HepG2 (cell line): ENCODE measurements around the gene STN1. TPM values are rescaled to one million over a fixed set of nuclear protein-coding genes. Genes with fewer than 3 reads are reported as not detected.

Experiments used
- AGO2 ChIP-seq: fragments of 200-400 bp; formaldehyde crosslinking; optimal IDR thresholded peaks from 2 replicates; pipeline ENCODE3; 2017; ENCODE audit warnings: mild to moderate bottlenecking, low read depth, low read length, moderate library complexity
- AKAP8 ChIP-seq: sonication (generic); formaldehyde crosslinking; IDR thresholded peaks from 2 replicates; pipeline ENCODE4 v1.5.1; 2020; ENCODE audit warnings: mild to moderate bottlenecking, missing genetic modification reagents
- ATM ChIP-seq: fragments of 450-650 bp; IDR thresholded peaks from 2 replicates; pipeline ENCODE4 v1.7.1; 2017; ENCODE audit warnings: mild to moderate bottlenecking, borderline replicate concordance
- CC2D1A ChIP-seq: sonication (generic); formaldehyde crosslinking; IDR thresholded peaks from 2 replicates; pipeline ENCODE4 v1.8.1; 2023; ENCODE audit warnings: mild to moderate bottlenecking, missing genetic modification reagents
- ERF ChIP-seq: IDR thresholded peaks from 2 replicates; pipeline ENCODE4 v1.6.1; 2018; ENCODE audit warnings: missing biosample characterization, missing genetic modification reagents
- FOXC1 ChIP-seq: sonication (generic); formaldehyde crosslinking; IDR thresholded peaks from 2 replicates; pipeline ENCODE4 v1.8.0; 2022; ENCODE audit warnings: mild to moderate bottlenecking, missing genetic modification reagents, borderline replicate concordance
- FOXJ3 ChIP-seq: sonication (generic); formaldehyde crosslinking; IDR thresholded peaks from 2 replicates; pipeline ENCODE4 v1.4.0; 2020; ENCODE audit warnings: missing genetic modification reagents, mild to moderate bottlenecking, borderline replicate concordance
- GABPB1 ChIP-seq: IDR thresholded peaks from 2 replicates; pipeline ENCODE4 v1.6.1; 2016; ENCODE audit warnings: mild to moderate bottlenecking, missing genetic modification reagents, moderate library complexity, missing compliant biosample characterization
- HOXD1 ChIP-seq: sonication (generic); formaldehyde crosslinking; IDR thresholded peaks from 2 replicates; pipeline ENCODE4 v1.5.0; 2020; ENCODE audit warnings: missing genetic modification reagents
- IRF2 ChIP-seq: IDR thresholded peaks from 2 replicates; pipeline ENCODE4 v1.6.1; 2018; ENCODE audit warnings: missing genetic modification reagents, missing compliant biosample characterization
- IRX3 ChIP-seq: sonication (generic); formaldehyde crosslinking; IDR thresholded peaks from 2 replicates; pipeline ENCODE4 v1.8.1; 2023; ENCODE audit warnings: mild to moderate bottlenecking, low read depth, missing genetic modification reagents, borderline replicate concordance
- KAT2B ChIP-seq: fragments of 150-350 bp; IDR thresholded peaks from 2 replicates; pipeline ENCODE4 v1.6.1; 2014; ENCODE audit warnings: low read depth, low read length, borderline replicate concordance
- MIER3 ChIP-seq: IDR thresholded peaks from 2 replicates; pipeline ENCODE4 v1.6.1; 2016; ENCODE audit warnings: missing compliant biosample characterization, borderline replicate concordance
- PAWR ChIP-seq: sonication (generic); formaldehyde crosslinking; IDR thresholded peaks from 2 replicates; pipeline ENCODE4 v1.4.0; 2020; ENCODE audit warnings: missing genetic modification reagents, mild to moderate bottlenecking, borderline replicate concordance
- RXRA ChIP-seq: sonication (generic); formaldehyde crosslinking; IDR thresholded peaks from 2 replicates; pipeline ENCODE4 v1.5.1; 2020; ENCODE audit warnings: missing genetic modification reagents
- SIN3A ChIP-seq: IDR thresholded peaks from 2 replicates; pipeline ENCODE4 v1.6.1; 2011; ENCODE audit warnings: low read depth, mild to moderate bottlenecking, control low read depth, low read length, borderline replicate concordance
- SMAD1 ChIP-seq: sonication (generic); formaldehyde crosslinking; IDR thresholded peaks from 2 replicates; pipeline ENCODE4 v1.4.0; 2020; ENCODE audit warnings: missing genetic modification reagents, low read depth, mild to moderate bottlenecking, borderline replicate concordance
- THAP11 ChIP-seq: IDR thresholded peaks from 2 replicates; pipeline ENCODE4 v1.6.1; 2016; ENCODE audit warnings: missing biosample characterization, missing genetic modification reagents
- ZBTB3 ChIP-seq: sonication (generic); formaldehyde crosslinking; IDR thresholded peaks from 2 replicates; pipeline ENCODE4 v1.4.0; 2020; ENCODE audit warnings: low read depth, mild to moderate bottlenecking, moderate library complexity, missing genetic modification reagents, borderline replicate concordance
- ZEB1 ChIP-seq: IDR thresholded peaks from 2 replicates; pipeline ENCODE4 v1.6.1; 2012; ENCODE audit warnings: mild to moderate bottlenecking, low read depth, inconsistent platforms; ENCODE audit not compliant: insufficient replicate concordance
- ZNF264 ChIP-seq: sonication (generic); formaldehyde crosslinking; IDR thresholded peaks from 2 replicates; pipeline ENCODE4 v1.4.0; 2020; ENCODE audit warnings: missing genetic modification reagents
- ZNF292 ChIP-seq: sonication (generic); formaldehyde crosslinking; IDR thresholded peaks from 2 replicates; pipeline ENCODE4 v1.8.1; 2022; ENCODE audit warnings: mild to moderate bottlenecking, low read depth, missing genetic modification reagents, borderline replicate concordance
- ZNF367 ChIP-seq: sonication (generic); formaldehyde crosslinking; IDR thresholded peaks from 2 replicates; pipeline ENCODE4 v1.4.0; 2020; ENCODE audit warnings: missing genetic modification reagents, borderline replicate concordance
- ZNF605 ChIP-seq: sonication (generic); formaldehyde crosslinking; IDR thresholded peaks from 2 replicates; pipeline ENCODE4 v1.8.0; 2022; ENCODE audit warnings: mild to moderate bottlenecking, missing genetic modification reagents
- ZNF703 ChIP-seq: sonication (generic); formaldehyde crosslinking; IDR thresholded peaks from 2 replicates; pipeline ENCODE4 v1.5.1; 2020; ENCODE audit warnings: missing genetic modification reagents, mild to moderate bottlenecking, moderate library complexity, borderline replicate concordance
- ZNF782 ChIP-seq: sonication (generic); formaldehyde crosslinking; IDR thresholded peaks from 2 replicates; pipeline ENCODE4 v1.4.0; 2020; ENCODE audit warnings: missing genetic modification reagents, mild to moderate bottlenecking, borderline replicate concordance
- ZNF816 ChIP-seq: sonication (generic); formaldehyde crosslinking; IDR thresholded peaks from 2 replicates; pipeline ENCODE4 v1.8.0; 2022; ENCODE audit warnings: missing genetic modification reagents, mild to moderate bottlenecking, borderline replicate concordance
- polyA plus RNA-seq, 8 experiments: library from polyadenylated mRNA; depleted of rRNA in 3 of 8; stranded (reverse) in 7 of 8; unstranded in 1 of 8; fragments of >200 nt; fragmentation: Illumina TruSeq in 4 of 8; extraction: Trizol in 4 of 8; gene quantifications; 2 replicates each; pipeline versions ENCODE4 v1.2.1 to v1.2.3, GENCODE V29; 2011 to 2016; ENCODE audit warnings: low read depth in 4 of 8, missing spikeins in 1 of 8, mixed read lengths in 1 of 8; ENCODE audit not compliant: insufficient read depth in 1 of 8
- total RNA-seq, 5 experiments: library from RNA; depleted of rRNA; stranded (reverse); fragments of >200 nt; fragmentation: Illumina TruSeq; extraction: Trizol; gene quantifications; 2 replicates each; pipeline ENCODE4 v1.2.3, GENCODE V29; 2016; ENCODE audit warnings: low read depth in 1 of 5
- TF ChIP-seq, protein P1 (sequence below): sonication (generic); formaldehyde crosslinking; IDR thresholded peaks from 2 replicates; pipeline ENCODE4 v1.8.0; 2022; ENCODE audit warnings: mild to moderate bottlenecking, missing genetic modification reagents, moderate library complexity
- TF ChIP-seq, protein P2 (sequence below): sonication (generic); formaldehyde crosslinking; IDR thresholded peaks from 2 replicates; pipeline ENCODE4 v1.5.0; 2020; ENCODE audit warnings: missing genetic modification reagents
- TF ChIP-seq, protein P3 (sequence below), 2 experiments: fragments of 450-650 bp in 1 of 2; sonication (generic) in 1 of 2; formaldehyde crosslinking; IDR thresholded peaks; 2 replicates each; pipeline versions ENCODE4 v1.5.0 to v1.8.0; 2020 to 2022; ENCODE audit warnings: mild to moderate bottlenecking in 1 of 2, missing genetic modification reagents in 1 of 2

The STN1 gene
- total and polyA plus RNA-seq, 2 of the 13 experiments (the other 11 are each of a cell fraction or from before 2014, with no cell fraction given) = 17.6 to 22.7 TPM

DNA sequence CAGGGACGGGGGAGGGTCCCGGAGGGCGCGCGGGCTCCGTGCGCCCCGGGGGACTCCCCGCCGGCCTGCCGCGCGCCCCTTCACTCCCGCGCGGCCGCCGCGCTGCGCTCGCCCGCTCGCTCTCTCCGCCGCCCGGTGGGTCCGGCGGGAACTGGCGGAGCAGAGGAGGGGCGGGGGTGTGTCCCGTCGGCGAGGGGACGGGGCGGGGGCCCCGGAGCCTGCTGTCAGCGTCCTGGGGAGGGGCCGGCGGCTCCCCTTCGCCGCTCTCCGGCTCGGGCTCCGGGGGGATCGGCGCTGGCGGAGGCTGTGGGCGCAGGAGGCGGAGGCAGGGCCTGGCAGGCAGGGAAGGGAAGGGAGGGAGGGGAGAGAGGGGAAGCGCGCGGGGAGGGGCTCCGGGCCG lies 62.6 kb downstream of the STN1 start, which contains the start of gene SH3PXD2A (continued):
- no peak for TF ChIP-seq FOXJ3 (CRISPR knock-in tag)
- no peak for TF ChIP-seq ZNF367 (CRISPR knock-in tag)
- no peak for TF ChIP-seq ZNF605 (CRISPR knock-in tag)
- no peak for TF ChIP-seq AGO2
- TF ChIP-seq ERF = no peak
- no peak for TF ChIP-seq ZNF292
- TF ChIP-seq ZNF816 (CRISPR knock-in tag) = 0 out of 2 replicates have a peak, but pooled peaks have one; percentile 0
- TF ChIP-seq ZBTB3 (CRISPR knock-in tag) = no peak
- TF ChIP-seq ZNF264 = 0 out of 2 replicates have a peak, but pooled peaks have one; percentile 22
- TF ChIP-seq AKAP8 = no peak
- no peak for TF ChIP-seq IRF2 (CRISPR knock-in tag)
- no peak for TF ChIP-seq KAT2B
- no peak for TF ChIP-seq HOXD1 (CRISPR knock-in tag)
- TF ChIP-seq MIER3 (CRISPR knock-in tag) = no peak
- TF ChIP-seq, protein P1, sequence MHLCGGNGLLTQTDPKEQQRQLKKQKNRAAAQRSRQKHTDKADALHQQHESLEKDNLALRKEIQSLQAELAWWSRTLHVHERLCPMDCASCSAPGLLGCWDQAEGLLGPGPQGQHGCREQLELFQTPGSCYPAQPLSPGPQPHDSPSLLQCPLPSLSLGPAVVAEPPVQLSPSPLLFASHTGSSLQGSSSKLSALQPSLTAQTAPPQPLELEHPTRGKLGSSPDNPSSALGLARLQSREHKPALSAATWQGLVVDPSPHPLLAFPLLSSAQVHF (CRISPR knock-in tag) = no peak
- no peak for TF ChIP-seq ATM
- no peak for TF ChIP-seq ZNF703
- TF ChIP-seq GABPB1 (CRISPR knock-in tag) = peak; percentile 36; the same call in 1 of the 2 replicates
- TF ChIP-seq FOXC1 (CRISPR knock-in tag) = no peak
- TF ChIP-seq IRX3 = no peak
- TF ChIP-seq ZEB1 = no peak
- TF ChIP-seq ZNF782 = no peak
- TF ChIP-seq, protein P2, sequence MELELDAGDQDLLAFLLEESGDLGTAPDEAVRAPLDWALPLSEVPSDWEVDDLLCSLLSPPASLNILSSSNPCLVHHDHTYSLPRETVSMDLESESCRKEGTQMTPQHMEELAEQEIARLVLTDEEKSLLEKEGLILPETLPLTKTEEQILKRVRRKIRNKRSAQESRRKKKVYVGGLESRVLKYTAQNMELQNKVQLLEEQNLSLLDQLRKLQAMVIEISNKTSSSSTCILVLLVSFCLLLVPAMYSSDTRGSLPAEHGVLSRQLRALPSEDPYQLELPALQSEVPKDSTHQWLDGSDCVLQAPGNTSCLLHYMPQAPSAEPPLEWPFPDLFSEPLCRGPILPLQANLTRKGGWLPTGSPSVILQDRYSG (CRISPR knock-in tag) = no peak
- 0 out of 2 replicates have a peak, but pooled peaks have one; percentile 6 for TF ChIP-seq SIN3A
- TF ChIP-seq CC2D1A = no peak
- no peak for TF ChIP-seq SMAD1
- TF ChIP-seq THAP11 (CRISPR knock-in tag) = no peak
- TF ChIP-seq, protein P3, sequence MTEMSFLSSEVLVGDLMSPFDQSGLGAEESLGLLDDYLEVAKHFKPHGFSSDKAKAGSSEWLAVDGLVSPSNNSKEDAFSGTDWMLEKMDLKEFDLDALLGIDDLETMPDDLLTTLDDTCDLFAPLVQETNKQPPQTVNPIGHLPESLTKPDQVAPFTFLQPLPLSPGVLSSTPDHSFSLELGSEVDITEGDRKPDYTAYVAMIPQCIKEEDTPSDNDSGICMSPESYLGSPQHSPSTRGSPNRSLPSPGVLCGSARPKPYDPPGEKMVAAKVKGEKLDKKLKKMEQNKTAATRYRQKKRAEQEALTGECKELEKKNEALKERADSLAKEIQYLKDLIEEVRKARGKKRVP (CRISPR knock-in tag; IDR thresholded peaks at IDR 0.05) = no peak
- no peak for TF ChIP-seq RXRA (CRISPR knock-in tag)
- TF ChIP-seq PAWR (CRISPR knock-in tag) = no peak
